Raji (cell line): ENCODE measurements around the gene PGA5.

Experiments
- POLR2A ChIP-seq: IDR thresholded peaks from 2 replicates; pipeline ENCODE4 v1.6.1; 2011; ENCODE audit warnings: low read depth, low read length, control low read depth; ENCODE audit not compliant: insufficient read depth

PGA5 gene

DNA sequence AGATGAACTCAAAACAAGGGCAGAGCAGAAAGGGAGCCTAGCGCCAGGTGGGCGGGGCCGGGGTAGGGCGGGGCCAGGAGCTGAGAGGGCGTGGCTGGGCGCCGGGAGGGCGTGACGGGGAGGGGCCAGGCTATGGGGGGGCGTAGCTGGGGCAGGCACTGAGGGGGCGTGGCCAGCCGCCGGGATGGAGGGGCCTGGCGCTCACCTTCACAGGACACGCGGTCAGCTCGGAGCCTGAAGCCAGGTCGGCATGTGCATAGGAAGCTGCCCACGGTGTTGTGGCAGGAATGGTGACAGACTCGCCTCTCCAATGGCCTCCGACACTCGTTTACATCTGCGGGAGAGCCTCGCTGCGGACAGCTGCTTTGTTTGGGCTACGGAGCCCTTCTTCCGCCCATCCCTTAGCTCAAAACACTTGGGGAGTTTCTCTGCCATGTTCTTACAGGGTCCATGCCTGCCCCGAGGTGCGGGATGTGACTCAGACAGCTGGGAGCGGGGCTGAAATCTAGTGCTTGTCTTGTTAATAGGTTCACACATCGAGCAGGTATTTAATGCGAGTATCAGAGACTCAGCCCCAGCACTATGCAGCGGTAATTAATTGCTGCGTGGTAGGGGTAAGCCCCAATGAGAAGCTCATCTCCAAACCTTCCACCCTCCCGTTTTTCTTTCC lies 40.7 kb downstream of the PGA5 start:
- TF ChIP-seq POLR2A = no peak

DNA sequence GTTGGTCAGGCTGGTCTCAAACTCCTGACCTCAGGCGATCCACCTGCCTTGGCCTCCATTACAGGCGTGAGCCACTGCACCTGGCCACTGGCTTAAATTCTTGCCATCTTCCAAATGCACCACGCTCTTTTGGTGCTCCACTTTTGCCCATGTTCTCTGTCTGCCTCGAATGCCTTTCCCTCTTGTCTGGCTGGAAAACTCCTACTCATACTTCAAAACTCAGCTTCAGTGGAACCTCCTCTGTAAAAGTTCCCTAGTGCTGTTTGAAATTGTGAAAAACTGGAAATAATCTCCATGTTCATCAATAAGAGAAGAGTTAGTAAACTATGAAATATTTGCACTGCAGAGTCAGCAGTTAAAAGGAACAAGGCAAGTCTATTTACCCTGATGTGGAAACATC lies 42.6 kb downstream of the PGA5 start:
- TF ChIP-seq POLR2A = no peak

DNA sequence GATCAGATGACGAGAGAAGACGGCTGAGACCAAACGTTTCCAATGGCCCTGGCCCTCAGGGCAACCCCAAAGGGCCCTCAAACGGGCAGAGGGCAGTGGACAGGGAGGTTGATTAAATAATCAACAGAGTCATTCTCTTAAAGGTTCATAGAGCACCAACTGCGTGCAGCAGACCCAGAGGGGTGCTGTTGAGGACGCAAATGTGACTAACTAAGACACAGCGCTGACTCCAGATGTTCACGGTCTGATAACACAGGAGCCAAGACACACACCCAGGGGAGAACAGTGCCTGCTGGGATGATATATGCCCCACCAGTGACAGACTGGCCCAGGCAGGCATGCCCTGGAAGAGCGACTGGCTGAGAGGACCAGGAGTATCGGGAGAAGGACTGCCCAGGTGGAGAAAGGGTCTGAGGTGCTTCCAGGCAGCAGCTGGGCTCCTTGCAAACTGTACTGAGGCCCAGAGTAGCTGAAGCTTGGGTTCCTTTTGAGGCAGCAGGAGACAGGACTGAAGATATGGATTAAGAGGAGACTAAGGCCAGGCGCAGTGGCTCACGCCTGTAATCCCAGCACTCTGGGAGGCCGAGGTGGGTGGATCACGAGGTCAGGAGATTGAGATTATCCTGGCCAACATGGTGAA lies 46.5 kb downstream of the PGA5 start:
- no peak for TF ChIP-seq POLR2A

DNA sequence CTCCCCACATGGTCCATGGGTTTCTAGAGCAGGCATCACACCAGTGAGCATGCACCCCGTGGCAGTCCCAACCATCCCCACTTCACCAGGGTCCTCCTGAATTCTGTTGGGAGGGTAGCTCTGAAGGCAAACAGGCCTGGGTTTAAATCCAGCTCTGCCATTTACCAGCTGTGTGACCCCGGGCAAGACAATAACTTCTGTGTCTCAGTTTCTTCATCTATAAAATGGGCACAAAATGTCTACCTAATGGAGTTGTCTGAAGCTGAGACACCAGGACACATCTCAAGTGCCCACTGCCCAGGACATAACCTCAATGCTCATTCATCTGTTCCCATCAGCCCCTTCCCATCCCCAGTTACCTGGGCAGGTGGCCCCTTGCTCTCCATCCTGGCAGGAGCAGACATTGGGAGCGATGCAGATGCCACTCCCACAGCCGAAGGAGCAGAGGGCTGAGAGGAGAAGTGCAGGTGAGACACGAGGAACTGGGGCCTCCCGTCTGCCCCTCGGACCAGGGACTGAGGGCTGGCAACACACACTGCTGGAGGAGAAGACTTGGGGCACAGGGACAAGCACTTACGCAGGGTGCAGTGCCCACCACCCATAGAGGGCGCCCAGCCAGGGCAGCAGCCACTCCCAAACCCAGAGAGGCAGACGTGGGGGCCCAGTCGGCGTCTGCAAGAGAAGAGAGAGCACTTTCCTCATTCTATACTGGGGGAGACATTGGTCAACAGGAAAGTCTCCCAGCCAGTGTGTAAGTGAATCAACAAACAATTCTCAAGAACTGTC lies 50.1 kb downstream of the PGA5 start:
- TF ChIP-seq POLR2A = no peak

DNA sequence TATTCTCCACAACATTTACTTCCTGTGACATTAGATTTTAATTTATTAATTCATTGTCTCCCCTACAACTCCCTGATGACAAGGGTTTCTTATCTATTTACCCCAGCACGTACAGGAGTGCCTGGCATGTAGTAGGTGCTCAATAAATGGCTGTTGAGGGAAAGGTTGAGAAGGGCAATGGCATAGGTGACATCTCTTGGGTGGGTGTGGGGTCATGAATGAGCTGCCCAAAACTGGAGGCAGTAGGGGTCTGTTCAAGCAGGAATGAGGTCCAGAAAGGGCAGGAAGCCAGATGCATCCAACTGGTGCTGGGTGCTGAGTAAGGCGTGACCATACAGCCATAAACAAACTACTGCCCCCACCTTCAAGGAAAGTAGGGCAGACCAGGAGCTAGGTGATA lies 51.4 kb downstream of the PGA5 start:
- TF ChIP-seq POLR2A = no peak

DNA sequence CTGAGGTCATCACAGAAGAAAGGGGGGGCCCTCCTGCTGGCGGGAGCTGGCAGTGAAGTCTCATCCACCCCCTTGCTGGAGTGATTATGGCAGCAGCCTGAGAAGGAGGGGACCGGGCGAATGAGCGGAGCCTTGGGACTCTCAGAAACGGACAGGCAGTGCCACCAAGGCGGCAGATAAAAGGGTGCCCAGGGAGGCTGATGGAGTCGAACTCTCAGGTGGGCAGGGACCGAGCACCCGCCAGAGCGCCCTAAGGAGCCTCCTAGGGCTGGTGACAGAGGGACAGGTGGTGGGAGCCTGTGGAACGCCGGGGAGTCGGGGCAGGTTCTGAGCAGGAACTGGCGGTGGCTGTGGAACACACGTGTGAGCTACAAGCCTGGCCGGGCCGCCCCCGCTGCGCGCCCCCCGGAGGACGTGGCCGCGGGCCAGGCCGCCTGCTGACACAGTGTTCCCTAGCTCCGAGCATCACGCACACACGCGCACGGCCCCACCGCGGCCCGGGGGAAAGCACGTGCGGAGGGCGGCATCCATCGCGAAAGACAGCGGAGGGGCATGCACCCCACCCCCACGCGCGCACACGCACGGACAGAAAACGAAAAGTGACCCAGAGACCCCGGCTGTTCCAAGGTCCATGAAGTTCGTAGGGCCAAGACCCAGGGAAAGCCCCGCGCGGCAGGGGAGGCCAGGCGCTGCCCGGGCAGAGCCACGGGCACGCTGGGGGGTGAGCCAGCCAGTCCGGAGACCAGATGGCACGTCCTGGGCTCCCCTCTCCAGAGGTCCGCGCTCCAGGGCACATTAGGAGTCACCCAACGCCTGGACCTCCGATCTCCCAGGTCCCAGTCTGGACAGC lies 53.1 kb downstream of the PGA5 start:
- TF ChIP-seq POLR2A = no peak

DNA sequence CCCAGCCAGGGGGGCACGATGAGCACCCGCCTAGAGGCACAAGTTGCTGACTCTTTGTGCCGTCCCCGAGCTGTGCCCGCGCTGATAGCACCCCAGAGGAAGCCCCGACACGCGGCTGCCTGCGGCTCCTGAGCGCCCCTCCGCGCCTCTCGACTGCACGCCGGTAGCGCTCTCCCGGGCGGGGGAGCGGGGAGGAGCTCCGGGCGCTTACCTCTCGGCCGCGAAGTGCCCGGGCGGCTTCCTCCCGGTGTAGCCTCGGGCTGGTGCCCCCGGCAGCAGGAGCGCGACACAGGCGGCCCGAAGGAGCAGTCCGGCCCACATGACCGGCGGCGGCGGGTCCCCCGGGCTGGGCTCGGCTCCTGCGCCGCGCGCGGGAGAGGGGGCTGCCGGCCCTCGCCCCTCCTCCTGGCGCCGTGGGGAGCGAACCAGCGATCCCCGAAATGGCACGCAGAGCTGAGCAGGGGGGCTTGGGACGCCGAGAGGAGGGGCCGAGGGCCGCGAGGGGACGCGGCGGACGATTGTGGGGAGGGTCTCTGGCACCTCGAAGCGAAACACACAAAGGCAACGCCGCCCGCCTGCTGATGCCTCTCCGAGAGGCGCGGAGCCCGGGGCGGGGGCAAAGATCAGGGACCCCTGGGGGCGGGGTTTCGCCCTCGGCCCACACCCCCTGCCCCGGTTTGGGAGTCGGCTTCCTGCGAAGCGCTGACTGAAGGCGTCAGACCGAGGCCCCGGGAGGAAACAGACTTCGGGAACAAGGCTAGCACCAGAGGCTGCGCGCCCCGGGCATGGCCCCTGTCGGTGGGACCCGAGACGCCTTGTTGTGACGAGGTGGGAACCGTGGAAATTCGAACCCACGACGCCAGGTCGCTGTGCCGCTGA lies 54.0 kb downstream of the PGA5 start, which contains the start of gene VWCE:
Gene VWCE (minus strand): TSS at position 600 of the 879 bp plus-strand sequence. CDS start 279 bp downstream, at position 321.
- peak; percentile 68 for TF ChIP-seq POLR2A

DNA sequence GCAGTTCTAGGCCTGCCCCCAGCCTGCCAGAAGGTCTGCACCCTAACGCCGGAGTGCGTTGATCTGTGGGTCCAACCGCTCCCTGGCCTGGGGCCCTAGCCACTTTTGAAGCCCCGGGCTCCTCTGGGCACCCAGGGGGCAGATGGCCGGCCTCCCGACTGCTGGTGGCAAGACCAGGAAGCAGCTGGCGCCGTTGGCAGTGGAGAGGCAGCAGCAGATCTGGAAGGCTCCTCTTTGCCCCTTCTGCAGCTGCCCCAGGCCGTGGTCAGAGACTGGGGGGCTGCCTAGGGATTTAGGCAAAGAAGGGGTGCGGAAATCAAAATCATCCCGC lies 54.6 kb downstream of the PGA5 start:
- TF ChIP-seq POLR2A = no peak

DNA sequence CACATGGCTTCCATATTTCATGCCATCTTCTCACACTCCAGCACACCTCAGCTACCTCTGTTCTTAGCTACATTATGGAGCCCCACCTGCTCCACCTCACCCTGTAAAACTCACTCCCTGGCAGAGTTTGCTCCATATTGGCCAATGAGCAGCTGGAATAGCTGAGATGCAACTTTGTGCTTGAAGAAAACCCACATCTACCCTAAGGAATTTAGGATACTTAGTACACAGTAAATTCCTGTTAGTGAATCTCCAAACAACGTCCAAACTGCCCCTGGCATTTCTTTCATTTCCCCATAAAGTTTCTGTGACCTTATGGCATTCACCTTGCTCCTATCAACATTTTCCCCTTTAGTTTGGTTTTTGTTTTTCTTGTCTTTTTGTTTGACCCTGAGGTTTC lies 56.4 kb downstream of the PGA5 start:
- TF ChIP-seq POLR2A = no peak

DNA sequence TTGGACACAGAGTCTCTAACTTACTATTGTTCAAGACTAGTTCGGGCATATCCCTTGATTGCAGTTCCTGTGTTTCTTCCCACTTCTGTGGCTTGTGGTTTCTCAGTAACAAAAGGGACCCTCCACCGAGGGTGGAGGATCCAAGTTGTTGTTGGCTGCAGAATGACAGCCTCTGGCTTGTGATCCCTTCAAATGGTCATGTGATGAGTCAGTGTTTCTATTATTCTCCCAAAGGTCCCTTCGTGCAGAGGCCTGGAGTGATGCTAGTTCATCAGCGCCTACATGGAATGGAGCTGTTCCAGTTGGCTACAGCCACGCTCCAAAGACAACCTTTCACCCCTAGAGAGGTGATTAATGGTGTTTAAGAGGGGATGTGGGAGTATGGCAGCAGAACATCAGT lies 56.8 kb downstream of the PGA5 start:
- TF ChIP-seq POLR2A = no peak

DNA sequence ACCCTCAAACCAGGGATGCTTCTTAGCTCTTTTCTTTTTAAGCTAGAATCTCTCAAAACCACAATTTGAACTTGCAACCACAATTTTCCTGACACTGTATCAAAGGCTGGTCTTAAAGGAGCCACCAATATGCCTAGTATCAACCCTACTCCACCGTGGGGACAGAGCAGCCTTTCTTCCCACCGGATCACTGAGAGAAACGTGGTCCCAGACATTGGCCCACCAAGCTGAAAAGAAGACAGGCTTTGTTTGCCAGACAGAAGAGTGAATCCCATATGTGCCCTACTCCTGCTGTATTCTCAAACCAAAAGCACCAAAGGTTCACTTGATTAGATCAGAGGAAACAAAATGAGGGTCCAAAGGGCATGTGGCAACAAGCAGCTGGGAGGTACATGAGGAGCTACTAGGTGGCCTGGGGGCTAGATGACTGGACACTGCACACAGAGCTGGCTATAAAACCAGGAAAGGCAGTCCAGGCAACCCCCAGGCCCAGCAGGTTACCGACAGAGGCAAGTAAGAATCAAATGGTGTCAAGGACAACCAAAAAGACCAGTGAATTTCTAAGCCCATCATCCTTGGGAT lies 57.8 kb downstream of the PGA5 start:
- no peak for TF ChIP-seq POLR2A
